Measurements from ENCODE around the gene PPP1R1B. TPM values are rescaled to one million over a fixed set of nuclear protein-coding genes. Genes with fewer than 3 reads are reported as not detected.

Gene PPP1R1B
- total RNA-seq, 1 donor from 2014 or later: 0.12 TPM

GRCh38 chr17:39655105-39655504, 28.4 kb downstream of the PPP1R1B start:
- no peak for DNase-seq (ENCODE audit: low spot score)
- Mint-ChIP-seq H3K4me3 (ENCODE audit: unreplicated experiment) (no peak overlapping the region), H3K4me1 (ENCODE audit: low read depth) (peaks cover 2% of the 10 kb centered on the region), H3K9me3 (ENCODE audit: low read depth) (no peaks in the 10 kb centered on the region), H3K27me3 (ENCODE audit: low read depth) (no peaks in the 10 kb centered on the region), H3K36me3 (ENCODE audit: low read depth) (no peaks in the 10 kb centered on the region), H3K27ac (ENCODE audit: unreplicated experiment) (no peak overlapping the region)
- TF ChIP-seq CTCF (IDR thresholded peaks at IDR 0.05): no peak

GRCh38 chr17:39658346-39658745, 31.6 kb downstream of the PPP1R1B start:
- no peak for TF ChIP-seq CTCF (IDR thresholded peaks at IDR 0.05)
- Mint-ChIP-seq H3K36me3 (ENCODE audit: low read depth) (peaks cover 5% of the 10 kb centered on the region), H3K4me1 (ENCODE audit: low read depth) (peaks cover 11% of the 10 kb centered on the region), H3K9me3 (ENCODE audit: low read depth) (no peaks in the 10 kb centered on the region), H3K27me3 (ENCODE audit: low read depth) (no peaks in the 10 kb centered on the region), H3K4me3 (ENCODE audit: unreplicated experiment) (no peak overlapping the region), H3K27ac (ENCODE audit: unreplicated experiment) (no peak overlapping the region)
- no peak for DNase-seq (ENCODE audit: low spot score)

GRCh38 chr17:39658760-39659159, 32.0 kb downstream of the PPP1R1B start:
- peaks cover 5% of the 10 kb centered on the region for H3K36me3 Mint-ChIP-seq (ENCODE audit: low read depth)
- H3K27ac Mint-ChIP-seq (ENCODE audit: unreplicated experiment): no peak overlapping the region
- peaks cover 11% of the 10 kb centered on the region for H3K4me1 Mint-ChIP-seq (ENCODE audit: low read depth)
- no peaks in the 10 kb centered on the region for H3K9me3 Mint-ChIP-seq (ENCODE audit: low read depth)
- TF ChIP-seq CTCF (IDR thresholded peaks at IDR 0.05): no peak
- no peaks in the 10 kb centered on the region for H3K27me3 Mint-ChIP-seq (ENCODE audit: low read depth)
- no peak overlapping the region for H3K4me3 Mint-ChIP-seq (ENCODE audit: unreplicated experiment)
- no peak for DNase-seq (ENCODE audit: low spot score)

- Mint-ChIP-seq H3K27ac (ENCODE audit: unreplicated experiment) (no peak overlapping the region), H3K4me3 (ENCODE audit: unreplicated experiment) (no peak overlapping the region), H3K27me3 (ENCODE audit: low read depth) (no peaks in the 10 kb centered on the region), H3K9me3 (ENCODE audit: low read depth) (no peaks in the 10 kb centered on the region), H3K36me3 (ENCODE audit: low read depth) (peaks cover 5% of the 10 kb centered on the region), H3K4me1 (ENCODE audit: low read depth) (peaks cover 14% of the 10 kb centered on the region)
- DNase-seq (ENCODE audit: low spot score): no peak
- TF ChIP-seq CTCF (IDR thresholded peaks at IDR 0.05): no peak
These were observed 32.7 kb downstream of the PPP1R1B start for GRCh38 chr17:39659279-39660010.

DNA sequence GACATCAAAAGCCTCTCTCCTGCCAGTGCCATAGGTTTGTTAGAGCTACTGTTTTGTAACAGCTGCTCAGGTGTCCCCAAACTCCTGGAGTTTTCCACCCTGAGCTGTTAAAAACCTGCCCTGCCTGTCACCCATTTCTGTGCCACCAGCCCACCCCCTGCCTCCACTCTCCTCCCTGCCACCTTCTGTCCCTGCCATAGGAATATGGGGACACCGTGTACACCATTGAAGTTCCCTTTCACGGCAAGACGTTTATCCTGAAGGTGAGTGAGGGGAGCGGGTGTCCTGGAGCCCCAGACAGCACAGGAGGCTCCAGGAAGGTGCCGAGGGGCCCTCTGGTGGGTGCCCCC, 33.2 kb downstream of the PPP1R1B start:
- TF ChIP-seq CTCF (IDR thresholded peaks at IDR 0.05): no peak
- H3K4me3 Mint-ChIP-seq (ENCODE audit: unreplicated experiment): no peak overlapping the region
- DNase-seq (ENCODE audit: low spot score): no peak

More for the DNA sequence above, 33.2 kb downstream of the PPP1R1B start:
- peaks cover 14% of the 10 kb centered on the region for H3K4me1 Mint-ChIP-seq (ENCODE audit: low read depth)
- H3K27ac Mint-ChIP-seq (ENCODE audit: unreplicated experiment): no peak overlapping the region
- no peaks in the 10 kb centered on the region for H3K9me3 Mint-ChIP-seq (ENCODE audit: low read depth)
- peaks cover 5% of the 10 kb centered on the region for H3K36me3 Mint-ChIP-seq (ENCODE audit: low read depth)
- H3K27me3 Mint-ChIP-seq (ENCODE audit: low read depth): no peaks in the 10 kb centered on the region

All from chondrocyte (in vitro differentiated cells).